Endothelial cell (in vitro differentiated cells): ENCODE measurements around the gene TANGO2. TPM values are rescaled to one million over a fixed set of nuclear protein-coding genes. Genes with fewer than 3 reads are reported as not detected.

Experiments
- DNase-seq: peaks from one replicate; pipeline ENCODE4 v3.0.0; 2021; ENCODE audit warnings: low spot score
- H3K27ac Mint-ChIP-seq: one replicate; pipeline ENCODE4 v1.8.0; 2021; ENCODE audit warnings: mixed read lengths, inconsistent platforms; ENCODE audit not compliant: unreplicated experiment
- H3K27me3 Mint-ChIP-seq: one replicate; pipeline ENCODE4 v1.8.0; 2021; ENCODE audit warnings: mild to moderate bottlenecking, moderate library complexity, mixed read lengths, inconsistent platforms; ENCODE audit not compliant: unreplicated experiment
- H3K36me3 Mint-ChIP-seq: one replicate; pipeline ENCODE4 v1.8.0; 2021; ENCODE audit warnings: mild to moderate bottlenecking, low read depth, mixed read lengths, inconsistent platforms; ENCODE audit not compliant: unreplicated experiment
- H3K4me1 Mint-ChIP-seq: one replicate; pipeline ENCODE4 v1.8.0; 2021; ENCODE audit warnings: mild to moderate bottlenecking, mixed read lengths, inconsistent platforms; ENCODE audit not compliant: unreplicated experiment
- H3K4me3 Mint-ChIP-seq: one replicate; pipeline ENCODE4 v1.8.0; 2021; ENCODE audit warnings: mild to moderate bottlenecking, mixed read lengths, inconsistent platforms; ENCODE audit not compliant: unreplicated experiment
- H3K9me3 Mint-ChIP-seq: one replicate; pipeline ENCODE4 v1.8.0; 2021; ENCODE audit warnings: mixed read lengths, inconsistent platforms; ENCODE audit not compliant: unreplicated experiment
- CTCF ChIP-seq: fragments of 200-600 bp; sonication (generic); IDR thresholded peaks from one replicate; pipeline ENCODE4 v1.5.0; 2021; ENCODE audit warnings: antibody characterized with exemption; ENCODE audit not compliant: unreplicated experiment
- total RNA-seq: library from RNA; stranded (reverse); fragmentation: NEBNext Ultra II Directional; extraction: Animal tissue kit (Norgen Biotek cat#: 25700); gene quantifications from one replicate; pipeline ENCODE4 v1.2.1, GENCODE V29; 2021; ENCODE audit not compliant: unreplicated experiment

TANGO2 gene
- total RNA-seq, 1 donor from 2014 or later, result 15.3 TPM

- peaks cover 14% of the 10 kb centered on the region for H3K27me3 Mint-ChIP-seq
Measured at GRCh38 chr22:19997561-19998231, 23.2 kb upstream of the TANGO2 start.

GRCh38 chr22:19998232-19998951 lies 22.5 kb upstream of the TANGO2 start:
- Mint-ChIP-seq H3K36me3 (peaks cover 4% of the 10 kb centered on the region), H3K9me3 (peaks cover under 1% of the 10 kb centered on the region), H3K4me1 (peaks cover 11% of the 10 kb centered on the region), H3K4me3 (no peak overlapping the region), H3K27me3 (peaks cover 17% of the 10 kb centered on the region), H3K27ac (peak overlapping the region; percentile 57)
- TF ChIP-seq CTCF, result no peak
- DNase-seq, result no peak

More at GRCh38 chr22:19997561-19998231, 23.2 kb upstream of the TANGO2 start:
- Mint-ChIP-seq H3K4me3 (no peak overlapping the region), H3K36me3 (peaks cover 4% of the 10 kb centered on the region), H3K27ac (no peak overlapping the region), H3K9me3 (no peaks in the 10 kb centered on the region), H3K4me1 (peaks cover 11% of the 10 kb centered on the region)
- no peak for DNase-seq
- TF ChIP-seq CTCF, result no peak

- DNase-seq, result no peak
- no peak overlapping the region for H3K4me3 Mint-ChIP-seq
- TF ChIP-seq CTCF, result no peak
- no peak overlapping the region for H3K27ac Mint-ChIP-seq
- H3K9me3 Mint-ChIP-seq, result peaks cover 6% of the 10 kb centered on the region
- peaks cover 11% of the 10 kb centered on the region for H3K4me1 Mint-ChIP-seq
- peaks cover 7% of the 10 kb centered on the region for H3K36me3 Mint-ChIP-seq
- peaks cover 17% of the 10 kb centered on the region for H3K27me3 Mint-ChIP-seq
Measured at GRCh38 chr22:19998991-19999820, 21.7 kb upstream of the TANGO2 start.

GRCh38 chr22:20000246-20001081 lies 20.4 kb upstream of the TANGO2 start:
- H3K4me3 Mint-ChIP-seq, result no peak overlapping the region
- H3K4me1 Mint-ChIP-seq, result peaks cover 11% of the 10 kb centered on the region
- no peak for DNase-seq
- peaks cover 6% of the 10 kb centered on the region for H3K9me3 Mint-ChIP-seq
- TF ChIP-seq CTCF, result no peak
- H3K36me3 Mint-ChIP-seq, result peaks cover 12% of the 10 kb centered on the region
- H3K27me3 Mint-ChIP-seq, result peaks cover 16% of the 10 kb centered on the region
- no peak overlapping the region for H3K27ac Mint-ChIP-seq
